ENCODE results near the gene PHYKPL.

DNA sequence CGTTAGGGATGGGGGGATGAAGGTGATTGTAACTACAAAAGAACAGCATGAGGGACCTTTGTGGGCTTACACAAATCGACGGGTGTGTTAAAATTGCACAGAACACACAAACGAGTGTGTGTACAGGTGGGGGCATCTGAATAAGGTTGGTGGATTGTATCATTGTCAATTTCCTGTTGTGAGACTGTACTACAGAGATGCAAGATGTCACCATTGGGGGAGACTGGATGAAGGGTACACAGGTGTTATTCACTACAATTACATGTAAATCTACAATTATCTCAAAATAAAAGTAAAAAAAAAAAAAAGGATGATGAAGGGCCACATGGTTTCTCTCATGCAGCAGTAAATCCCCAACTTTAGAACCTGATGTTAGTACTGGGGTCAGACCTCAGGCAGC lies 31.4 kb upstream of the PHYKPL start:
- TF ChIP-seq, protein P1, sequence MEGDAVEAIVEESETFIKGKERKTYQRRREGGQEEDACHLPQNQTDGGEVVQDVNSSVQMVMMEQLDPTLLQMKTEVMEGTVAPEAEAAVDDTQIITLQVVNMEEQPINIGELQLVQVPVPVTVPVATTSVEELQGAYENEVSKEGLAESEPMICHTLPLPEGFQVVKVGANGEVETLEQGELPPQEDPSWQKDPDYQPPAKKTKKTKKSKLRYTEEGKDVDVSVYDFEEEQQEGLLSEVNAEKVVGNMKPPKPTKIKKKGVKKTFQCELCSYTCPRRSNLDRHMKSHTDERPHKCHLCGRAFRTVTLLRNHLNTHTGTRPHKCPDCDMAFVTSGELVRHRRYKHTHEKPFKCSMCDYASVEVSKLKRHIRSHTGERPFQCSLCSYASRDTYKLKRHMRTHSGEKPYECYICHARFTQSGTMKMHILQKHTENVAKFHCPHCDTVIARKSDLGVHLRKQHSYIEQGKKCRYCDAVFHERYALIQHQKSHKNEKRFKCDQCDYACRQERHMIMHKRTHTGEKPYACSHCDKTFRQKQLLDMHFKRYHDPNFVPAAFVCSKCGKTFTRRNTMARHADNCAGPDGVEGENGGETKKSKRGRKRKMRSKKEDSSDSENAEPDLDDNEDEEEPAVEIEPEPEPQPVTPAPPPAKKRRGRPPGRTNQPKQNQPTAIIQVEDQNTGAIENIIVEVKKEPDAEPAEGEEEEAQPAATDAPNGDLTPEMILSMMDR (conservative IDR thresholded peaks at IDR 0.05; ENCODE audit: low read depth, low read length), result no peak
- no peak for TF ChIP-seq EZH2 (IDR thresholded peaks at IDR 0.05; ENCODE audit: borderline replicate concordance, low read depth, low read length, poor library complexity, severe bottlenecking)
